Dedifferentiated amniotic fluid mesenchymal stem cell (primary cell): ENCODE results near the gene HOXC9.
"Not testable (repeated sequence)": the region's sequence is repeated elsewhere in the genome, so short reads cannot be mapped to it uniquely, and the experiment has no call there.

Source experiments
- DNase-seq: peaks from one replicate; pipeline ENCODE4 v3.0.0-alpha.2; 2016; ENCODE audit errors: extremely low spot score

The HOXC9 gene

GRCh38 chr12:54040148-54040494 is 40.2 kb downstream of the HOXC9 start:
- DNase-seq, result no peak

DNA sequence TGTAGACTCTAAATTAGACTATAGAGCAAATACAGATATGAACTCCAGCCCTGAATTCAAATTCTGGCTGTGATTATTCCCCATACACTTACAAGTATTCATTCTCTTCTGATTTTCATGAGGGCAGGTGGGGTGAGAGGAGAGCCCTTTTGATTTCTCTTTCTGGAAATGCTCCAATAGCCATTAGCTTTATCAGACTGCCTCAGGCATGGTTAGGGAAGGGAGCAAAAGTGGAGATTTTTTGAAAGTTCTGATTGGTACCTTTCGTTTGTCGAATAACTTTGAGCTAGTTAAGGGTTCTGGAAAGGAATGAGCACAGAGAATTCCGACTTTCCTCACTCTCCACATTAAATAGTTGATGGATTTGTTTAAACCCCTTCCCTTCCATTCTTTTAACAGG is 40.7 kb downstream of the HOXC9 start:
- DNase-seq, result no peak

- no peak for DNase-seq
These were observed 41.2 kb downstream of the HOXC9 start for GRCh38 chr12:54041097-54041690.

DNA sequence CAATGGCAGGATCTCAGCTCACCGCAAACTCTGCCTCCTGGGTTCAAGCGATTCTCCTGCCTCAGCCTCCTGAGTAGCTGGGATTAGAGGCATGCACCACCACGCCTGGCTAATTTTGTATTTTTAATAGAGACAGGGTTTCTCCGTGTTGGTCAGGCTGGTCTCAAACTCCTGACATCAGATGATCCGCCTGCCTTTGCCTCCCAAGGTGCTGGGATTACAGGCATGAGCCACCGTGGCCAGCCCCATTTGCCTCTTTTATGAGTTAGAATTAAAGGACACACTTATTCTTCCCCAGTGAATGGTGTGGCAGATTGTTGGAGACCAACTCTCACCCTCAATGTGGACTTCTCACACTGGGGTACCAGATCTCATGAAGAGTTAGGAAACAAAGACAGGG is 42.1 kb downstream of the HOXC9 start:
- DNase-seq, result not testable (repeated sequence)

- DNase-seq, result no peak
These were observed 43.3 kb downstream of the HOXC9 start for GRCh38 chr12:54042970-54043853.

DNA sequence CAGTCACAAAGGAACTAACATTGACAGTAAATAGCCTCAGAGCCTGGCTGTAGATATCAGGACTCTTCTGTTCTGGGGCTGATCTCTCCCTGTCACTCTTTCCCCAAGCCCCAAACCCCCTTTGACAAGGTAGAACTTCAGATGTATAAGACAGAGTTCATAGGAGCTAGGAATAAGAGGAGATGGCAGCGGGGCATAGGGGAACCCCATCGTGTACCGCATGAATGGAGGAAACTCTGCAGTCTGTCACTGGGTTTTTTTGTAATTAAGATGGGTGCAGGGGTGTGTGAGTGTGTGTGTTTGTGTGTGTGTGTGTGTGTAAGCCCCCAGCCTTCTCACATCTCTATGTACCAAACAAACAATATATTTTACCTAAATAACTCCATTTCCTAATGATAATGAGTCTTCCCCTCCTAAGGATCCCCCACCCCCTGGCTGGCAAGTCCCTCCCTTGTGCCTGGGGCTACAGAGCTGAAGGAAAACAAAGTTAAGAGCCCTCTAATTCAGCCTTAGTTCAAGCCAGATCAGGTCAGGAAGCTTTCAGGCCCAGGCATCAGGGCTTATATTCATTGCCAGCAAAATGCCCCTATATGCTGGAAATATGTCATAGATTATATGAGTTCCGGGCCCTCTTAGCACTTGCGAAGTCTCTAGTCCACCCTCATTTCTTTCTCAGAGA is 44.6 kb downstream of the HOXC9 start:
- DNase-seq, result no peak

- DNase-seq, result no peak
These were observed 45.4 kb downstream of the HOXC9 start for GRCh38 chr12:54045401-54045800.

- DNase-seq, result no peak
These were observed 46.0 kb downstream of the HOXC9 start for GRCh38 chr12:54045868-54046521.

DNA sequence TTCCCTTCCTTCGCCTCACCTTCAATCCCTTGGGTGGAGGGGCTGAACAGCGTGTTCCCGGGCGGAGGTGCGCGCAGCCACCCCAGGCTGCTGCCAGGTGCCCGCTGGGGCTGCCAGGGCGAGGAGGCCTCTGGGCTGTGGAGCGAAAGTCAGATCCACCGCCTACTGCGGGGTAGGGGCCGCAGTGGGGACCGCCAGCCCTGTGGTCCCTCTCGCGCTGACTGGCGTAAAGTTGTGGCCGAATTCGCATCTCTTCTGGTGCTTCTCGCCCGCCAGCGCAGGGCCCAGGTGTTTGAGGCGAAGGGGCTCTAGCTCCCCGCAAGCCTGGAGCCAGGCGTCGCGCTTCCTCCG is 46.8 kb downstream of the HOXC9 start:
- no peak for DNase-seq

DNA sequence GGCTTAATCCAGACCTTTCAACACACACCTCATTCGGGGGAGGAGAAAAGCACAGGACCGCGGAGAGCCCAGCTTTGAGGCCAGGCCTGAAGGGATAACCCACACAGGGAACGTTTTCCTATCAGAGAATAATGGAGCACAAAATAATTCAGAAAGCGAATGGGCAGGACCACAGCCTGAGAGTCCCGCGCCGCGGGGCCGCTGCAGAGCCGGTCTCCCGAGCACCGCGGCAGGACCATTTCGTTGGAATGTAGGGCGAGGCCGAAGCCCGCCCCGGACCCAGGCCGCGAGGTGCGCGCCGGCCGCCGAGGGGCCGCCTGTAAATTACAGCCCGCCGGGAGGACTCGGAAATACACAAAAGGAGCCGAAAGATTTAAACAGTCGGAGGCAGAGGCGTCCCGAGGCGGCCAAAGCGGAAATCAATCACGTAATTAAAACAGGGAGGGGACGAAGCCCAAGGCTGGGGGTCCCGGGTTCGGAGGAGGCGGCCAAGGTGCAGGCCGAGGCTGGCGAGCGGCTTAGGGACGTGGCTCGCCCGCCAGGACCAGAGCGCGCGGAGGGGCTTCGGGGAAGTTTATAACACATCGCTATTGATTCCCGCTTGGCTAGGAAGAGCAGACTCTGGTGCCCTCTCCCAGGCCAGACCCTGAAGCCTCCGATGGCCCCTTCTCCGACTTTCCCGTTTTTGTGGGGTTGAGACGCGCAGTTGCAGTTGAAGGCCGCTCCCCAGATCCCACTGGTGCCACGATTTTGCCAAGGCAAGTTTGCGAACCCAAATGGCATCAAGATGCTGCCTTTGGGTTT is 47.4 kb downstream of the HOXC9 start:
- no peak for DNase-seq

DNA sequence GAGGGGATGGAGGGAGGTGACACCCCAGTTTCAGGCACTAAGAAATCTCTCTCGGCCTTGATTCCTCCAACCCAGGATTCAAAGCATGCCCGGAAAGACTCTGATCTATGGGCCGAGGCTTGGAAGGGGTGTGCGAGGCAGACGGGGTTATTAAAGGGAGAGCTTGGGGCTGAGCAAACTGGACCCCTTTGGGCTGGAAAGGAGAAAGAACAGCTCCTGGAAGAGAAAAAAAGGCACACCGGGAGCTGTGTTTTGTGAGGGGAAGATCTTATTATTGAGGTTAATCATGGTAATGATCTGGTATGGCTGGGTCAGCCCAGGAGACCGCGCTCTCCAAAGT is 48.0 kb downstream of the HOXC9 start:
- no peak for DNase-seq

DNA sequence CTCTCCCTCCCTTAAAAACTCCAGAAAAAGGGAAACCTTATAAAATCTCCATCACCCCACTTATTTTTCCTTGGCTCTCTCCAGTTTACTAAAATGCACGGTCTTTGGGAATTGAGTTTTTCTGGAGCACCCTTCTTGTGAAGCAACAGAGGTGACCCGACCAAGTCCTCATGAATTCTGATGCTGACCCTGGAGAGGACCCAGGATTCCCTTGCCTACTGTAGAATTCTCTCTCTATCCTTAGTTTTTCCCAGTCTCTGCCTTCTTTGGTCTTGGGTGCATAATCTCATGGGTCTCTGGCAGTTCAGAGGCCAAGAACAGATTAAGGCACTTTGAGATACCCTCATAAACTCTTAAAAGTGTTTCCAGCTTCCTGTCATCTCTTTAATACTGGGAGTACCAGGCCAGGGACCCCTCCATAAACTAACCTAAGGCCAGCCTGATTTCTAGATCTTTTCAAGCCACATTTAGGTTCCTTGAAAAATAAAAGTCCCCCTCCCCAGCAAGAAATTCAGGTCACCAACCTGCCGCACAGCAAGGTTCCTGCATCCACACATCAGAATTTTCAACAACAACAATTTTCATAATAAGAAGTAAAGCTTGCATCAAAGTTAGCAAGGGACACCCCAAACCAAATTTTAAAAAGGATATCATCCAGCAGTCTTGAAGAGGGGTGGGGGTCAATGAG is 48.6 kb downstream of the HOXC9 start:
- DNase-seq, result no peak

- no peak for DNase-seq
These were observed 49.1 kb downstream of the HOXC9 start for GRCh38 chr12:54049108-54049507.

DNA sequence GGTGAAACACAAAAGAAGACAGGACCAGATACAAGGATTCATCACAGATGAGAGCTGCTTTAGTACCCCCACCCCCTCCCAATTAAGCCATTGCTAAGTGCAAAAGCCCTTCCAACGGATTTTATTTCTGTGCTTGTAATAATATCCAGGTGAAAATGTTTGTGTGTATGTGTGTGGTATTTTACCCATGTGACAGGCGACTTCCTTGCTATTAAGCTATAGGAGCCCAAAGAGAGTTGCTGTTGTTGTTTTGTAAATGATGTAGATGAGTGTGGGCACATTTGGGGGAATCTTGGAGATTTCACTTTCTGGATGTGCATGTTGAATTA is 50.5 kb downstream of the HOXC9 start:
- DNase-seq, result no peak

GRCh38 chr12:54051026-54051842 is 51.3 kb downstream of the HOXC9 start:
- no peak for DNase-seq

GRCh38 chr12:54051874-54052437 is 52.0 kb downstream of the HOXC9 start:
- no peak for DNase-seq

- no peak for DNase-seq
These were observed 52.6 kb downstream of the HOXC9 start for GRCh38 chr12:54052438-54053002.
